Renal pelvis (tissue), 12 donors: Measurements from ENCODE around the gene KXD1. TPM values are rescaled to one million over a fixed set of nuclear protein-coding genes. Genes with fewer than 3 reads are reported as not detected.
A peak's percentile ranks its signal among the peaks of the same experiment; 100 is the strongest.
"Not testable (repeated sequence)": the region's sequence is repeated elsewhere in the genome, so short reads cannot be mapped to it uniquely, and the experiment has no call there.

Experiments
- DNase-seq: peaks from one replicate; pipeline ENCODE4 v3.0.0-alpha.2; 2013
- long read RNA-seq, 16 experiments: transcript quantifications; one replicate each; lab custom pipeline, GENCODE V29; 2026
- polyA plus RNA-seq, 3 donors: library from polyadenylated mRNA; unstranded; fragments of 120-200 nt; gene quantifications; one replicate each; pipeline ENCODE4 v1.2.1, GENCODE V29; 2013; ENCODE audit not compliant: insufficient read length in 3 of 3

The KXD1 gene
- 10 to 100 TPM; 60.8 to 70.3 (median 67.5) TPM for polyA plus RNA-seq
- long read RNA-seq, donor 1, transcript KXD1-205 (4 exons, 686 nt) = minor isoform, 6 of 30 reads
- long read RNA-seq, donor 1, transcript KXD1-201 (5 exons, 1,426 nt) = major isoform, 22 of 30 reads
- long read RNA-seq, donor 1, partial matches to known transcripts = 0 of 30 reads
- long read RNA-seq, donor 1, other reads (novel, unspliced or antisense) = 0 of 30 reads
- long read RNA-seq, donor 2, transcript KXD1-201 (5 exons, 1,426 nt) = major isoform, 35 of 70 reads
- long read RNA-seq, donor 2, partial matches to known transcripts = 30 of 70 reads
- long read RNA-seq, donor 2, other reads (novel, unspliced or antisense) = 0 of 70 reads
- long read RNA-seq, donor 3, transcript KXD1-201 (5 exons, 1,426 nt) = major isoform, 28 of 59 reads
- long read RNA-seq, donor 3, partial matches to known transcripts = 26 of 59 reads
- long read RNA-seq, donor 3, other reads (novel, unspliced or antisense) = 0 of 59 reads
- long read RNA-seq, donor 4, transcript KXD1-201 (5 exons, 1,426 nt) = major isoform, 39 of 48 reads
- long read RNA-seq, donor 4, transcript KXD1-205 (4 exons, 686 nt) = minor isoform, 6 of 48 reads
- long read RNA-seq, donor 4, partial matches to known transcripts = 0 of 48 reads
- long read RNA-seq, donor 4, other reads (novel, unspliced or antisense) = 0 of 48 reads
- long read RNA-seq, donor 5, transcript KXD1-201 (5 exons, 1,426 nt) = major isoform, 16 of 34 reads
- long read RNA-seq, donor 5, partial matches to known transcripts = 18 of 34 reads
- long read RNA-seq, donor 5, other reads (novel, unspliced or antisense) = 0 of 34 reads
- long read RNA-seq, donor 6, transcript KXD1-201 (5 exons, 1,426 nt) = major isoform, 22 of 47 reads
- long read RNA-seq, donor 6, partial matches to known transcripts = 18 of 47 reads
- long read RNA-seq, donor 6, other reads (novel, unspliced or antisense) = 0 of 47 reads
- long read RNA-seq, donor 7, transcript KXD1-201 (5 exons, 1,426 nt) = major isoform, 24 of 63 reads
- long read RNA-seq, donor 7, partial matches to known transcripts = 33 of 63 reads
- long read RNA-seq, donor 7, other reads (novel, unspliced or antisense) = 0 of 63 reads
- long read RNA-seq, donor 8, transcript KXD1-201 (5 exons, 1,426 nt) = major isoform, 8 of 11 reads
- long read RNA-seq, donor 8, partial matches to known transcripts = 0 of 11 reads
- long read RNA-seq, donor 8, other reads (novel, unspliced or antisense) = 0 of 11 reads
- long read RNA-seq, donor 9, transcript KXD1-201 (5 exons, 1,426 nt) = major isoform, 26 of 62 reads
- long read RNA-seq, donor 9, partial matches to known transcripts = 33 of 62 reads
- long read RNA-seq, donor 9, other reads (novel, unspliced or antisense) = 0 of 62 reads
- long read RNA-seq, donor 10, transcript KXD1-201 (5 exons, 1,426 nt) = major isoform, 21 of 27 reads
- long read RNA-seq, donor 10, partial matches to known transcripts = 0 of 27 reads
- long read RNA-seq, donor 10, other reads (novel, unspliced or antisense) = 0 of 27 reads
- long read RNA-seq, donor 11, transcript KXD1-201 (5 exons, 1,426 nt) = major isoform, 25 of 55 reads
- long read RNA-seq, donor 11, partial matches to known transcripts = 25 of 55 reads
- long read RNA-seq, donor 11, other reads (novel, unspliced or antisense) = 0 of 55 reads
- long read RNA-seq, donor 12, transcript KXD1-201 (5 exons, 1,426 nt) = major isoform, 33 of 49 reads
- long read RNA-seq, donor 12, transcript KXD1-205 (4 exons, 686 nt) = minor isoform, 7 of 49 reads
- long read RNA-seq, donor 12, partial matches to known transcripts = 0 of 49 reads
- long read RNA-seq, donor 12, other reads (novel, unspliced or antisense) = 0 of 49 reads
- long read RNA-seq, donor 13, transcript KXD1-201 (5 exons, 1,426 nt) = major isoform, 16 of 33 reads
- long read RNA-seq, donor 13, partial matches to known transcripts = 10 of 33 reads
- long read RNA-seq, donor 13, other reads (novel, unspliced or antisense) = 0 of 33 reads
- long read RNA-seq, donor 14 = 0 reads
- long read RNA-seq, donor 15 = 0 reads
- long read RNA-seq, donor 16, transcript KXD1-201 (5 exons, 1,426 nt) = major isoform, 29 of 61 reads
- long read RNA-seq, donor 16, partial matches to known transcripts = 23 of 61 reads
- long read RNA-seq, donor 16, other reads (novel, unspliced or antisense) = 0 of 61 reads

GRCh38 chr19:18557411-18558201, at the start of gene KXD1:
TSS of gene KXD1 (plus strand) at chr19:18557870. CDS start at chr19:18562057, 4,187 bp downstream.
- DNase-seq = peak; percentile 95

GRCh38 chr19:18508585-18508984, 49.1 kb upstream of the KXD1 start:
- no peak for DNase-seq

- DNase-seq = no peak
Measured at GRCh38 chr19:18510216-18510615, 47.5 kb upstream of the KXD1 start.

- DNase-seq = no peak
Measured at GRCh38 chr19:18513868-18514267, 43.8 kb upstream of the KXD1 start.

- peak; percentile 65 for DNase-seq
Measured at GRCh38 chr19:18514800-18515682, 42.6 kb upstream of the KXD1 start.

GRCh38 chr19:18515959-18516358, 41.7 kb upstream of the KXD1 start:
- no peak for DNase-seq

GRCh38 chr19:18517606-18518005, 40.1 kb upstream of the KXD1 start:
- no peak for DNase-seq

GRCh38 chr19:18518639-18519038, 39.0 kb upstream of the KXD1 start:
- no peak for DNase-seq

GRCh38 chr19:18519962-18520847, 37.5 kb upstream of the KXD1 start:
- DNase-seq = peak; percentile 77

- no peak for DNase-seq
Measured at GRCh38 chr19:18520848-18521691, 36.6 kb upstream of the KXD1 start.

GRCh38 chr19:18521692-18522123, 36.0 kb upstream of the KXD1 start, which contains the start of gene ELL:
TSS of gene ELL (minus strand) at chr19:18522070. CDS start at chr19:18522055, 15 bp downstream.
- DNase-seq = no peak

GRCh38 chr19:18522124-18522861, 35.4 kb upstream of the KXD1 start:
- DNase-seq = peak; percentile 100

GRCh38 chr19:18522862-18523440, 34.7 kb upstream of the KXD1 start:
- DNase-seq = not testable (repeated sequence)

GRCh38 chr19:18523841-18524240, 33.8 kb upstream of the KXD1 start:
- DNase-seq = no peak

- DNase-seq = no peak
Measured at GRCh38 chr19:18526316-18526715, 31.4 kb upstream of the KXD1 start.
